ENCODE results near the gene USP40. TPM values are rescaled to one million over a fixed set of nuclear protein-coding genes. Genes with fewer than 3 reads are reported as not detected.

Gene USP40
- total RNA-seq, 4 donors from 2014 or later: 12.3 to 23.3 (median 20.1) TPM

DNA sequence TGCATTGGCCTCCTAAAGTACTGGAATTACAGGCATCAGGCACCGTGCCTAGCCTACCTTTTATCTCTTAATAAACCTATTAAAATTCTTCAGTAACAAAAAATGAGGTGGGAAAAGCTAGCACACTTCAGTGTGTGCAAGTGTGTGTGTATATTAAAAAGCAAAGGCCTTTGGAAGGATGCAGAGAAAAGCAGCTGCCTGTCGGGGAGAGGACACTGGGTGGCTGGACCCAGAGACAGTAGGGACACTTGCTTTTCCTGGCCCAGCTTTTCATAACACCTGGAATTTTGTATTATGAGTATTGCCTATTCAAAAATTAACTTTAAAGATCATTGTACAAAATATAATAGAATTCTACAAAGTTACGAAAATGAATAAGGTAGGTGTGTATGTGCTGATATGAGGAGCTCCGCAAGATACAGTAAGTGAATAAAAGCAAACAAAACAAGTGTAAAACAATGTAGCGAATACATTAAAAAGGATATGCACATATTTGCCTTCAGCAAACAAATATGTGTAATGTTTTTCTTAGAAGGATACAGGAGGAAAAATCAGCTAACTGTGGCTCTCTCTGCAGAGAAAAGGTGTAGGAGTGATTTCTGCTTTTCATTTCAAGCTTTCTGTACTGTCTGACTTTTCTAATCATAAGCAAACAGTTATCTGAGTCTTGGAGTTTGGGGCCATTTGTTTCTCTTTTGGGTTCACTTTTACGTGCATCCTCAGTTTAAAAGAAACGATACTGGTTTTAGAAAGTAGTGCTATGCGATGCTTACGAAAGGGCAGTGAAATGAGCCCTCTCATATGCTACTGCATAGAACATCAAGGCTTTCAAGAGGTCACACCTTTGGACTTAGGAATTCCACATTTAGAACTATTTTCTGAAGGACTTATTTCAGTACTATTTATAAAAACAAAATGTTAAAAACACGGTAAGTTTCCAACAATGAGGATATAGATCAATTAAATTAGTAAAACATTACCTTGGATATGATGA lies 70.8 kb downstream of the USP40 start:
- Histone ChIP-seq H3K4me3 (no peak overlapping the region), H3K9me3 (no peaks in the 10 kb centered on the region), H3K27ac (replicated peaks in 1 of 4) (no peak overlapping the region), H3K36me3 (peaks cover 39 to 85% (median 74%) of the 10 kb centered on the region in 4 donors), H3K27me3 (no peaks in the 10 kb centered on the region), H3K4me1 (no peaks in the 10 kb centered on the region)
- WGBS: 85% methylated on average over 10 of the region's 10 CpGs
- no peak for TF ChIP-seq POLR2A (IDR thresholded peaks at IDR 0.05; ENCODE audit: low read depth)
- TF ChIP-seq POLR2AphosphoS5 (IDR thresholded peaks at IDR 0.05): no peak
- TF ChIP-seq, protein P1, sequence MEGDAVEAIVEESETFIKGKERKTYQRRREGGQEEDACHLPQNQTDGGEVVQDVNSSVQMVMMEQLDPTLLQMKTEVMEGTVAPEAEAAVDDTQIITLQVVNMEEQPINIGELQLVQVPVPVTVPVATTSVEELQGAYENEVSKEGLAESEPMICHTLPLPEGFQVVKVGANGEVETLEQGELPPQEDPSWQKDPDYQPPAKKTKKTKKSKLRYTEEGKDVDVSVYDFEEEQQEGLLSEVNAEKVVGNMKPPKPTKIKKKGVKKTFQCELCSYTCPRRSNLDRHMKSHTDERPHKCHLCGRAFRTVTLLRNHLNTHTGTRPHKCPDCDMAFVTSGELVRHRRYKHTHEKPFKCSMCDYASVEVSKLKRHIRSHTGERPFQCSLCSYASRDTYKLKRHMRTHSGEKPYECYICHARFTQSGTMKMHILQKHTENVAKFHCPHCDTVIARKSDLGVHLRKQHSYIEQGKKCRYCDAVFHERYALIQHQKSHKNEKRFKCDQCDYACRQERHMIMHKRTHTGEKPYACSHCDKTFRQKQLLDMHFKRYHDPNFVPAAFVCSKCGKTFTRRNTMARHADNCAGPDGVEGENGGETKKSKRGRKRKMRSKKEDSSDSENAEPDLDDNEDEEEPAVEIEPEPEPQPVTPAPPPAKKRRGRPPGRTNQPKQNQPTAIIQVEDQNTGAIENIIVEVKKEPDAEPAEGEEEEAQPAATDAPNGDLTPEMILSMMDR (IDR thresholded peaks at IDR 0.05): no peak
- no peak for TF ChIP-seq EP300 (IDR thresholded peaks at IDR 0.05)
- DNase-seq (ENCODE audit: extremely low spot score): no peak
- intact Hi-C loops (cut with DNase I): no loop called here

DNA sequence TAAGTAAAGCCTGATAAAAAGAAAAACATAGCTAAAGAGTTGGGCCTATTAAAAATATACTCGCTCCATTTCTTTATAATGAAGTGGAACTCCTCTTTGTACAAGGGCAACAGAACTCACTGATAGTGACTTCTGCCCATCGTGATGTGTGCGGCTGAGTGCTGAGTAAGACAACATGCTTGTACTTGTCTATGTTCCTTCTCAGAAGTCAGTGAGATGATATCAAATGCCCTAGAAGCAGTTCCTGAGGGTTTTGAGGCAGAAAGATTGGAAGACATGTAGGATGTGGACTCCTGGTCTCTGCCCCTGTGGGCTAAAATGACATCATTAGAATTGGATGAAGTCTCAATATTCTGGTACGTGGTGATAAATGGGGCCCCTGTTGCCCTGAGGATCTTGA lies 73.8 kb downstream of the USP40 start:
- TF ChIP-seq POLR2AphosphoS5 (IDR thresholded peaks at IDR 0.05) (no peak), EP300 (IDR thresholded peaks at IDR 0.05) (no peak), POLR2A (IDR thresholded peaks at IDR 0.05; ENCODE audit: low read depth) (no peak)
- TF ChIP-seq, protein P1 (IDR thresholded peaks at IDR 0.05): no peak
- DNase-seq (ENCODE audit: extremely low spot score): no peak
- Histone ChIP-seq H3K27ac (replicated peaks in 1 of 4) (no peak overlapping the region), H3K4me1 (peaks cover 0 to 14% (median 11%) of the 10 kb centered on the region in 4 donors), H3K27me3 (no peaks in the 10 kb centered on the region), H3K4me3 (no peak overlapping the region), H3K36me3 (peaks cover 29 to 91% (median 75%) of the 10 kb centered on the region in 4 donors), H3K9me3 (no peaks in the 10 kb centered on the region)
- intact Hi-C loops (cut with DNase I): no loop called here
- 93% methylated on average over 4 of the region's 4 CpGs for WGBS

DNA sequence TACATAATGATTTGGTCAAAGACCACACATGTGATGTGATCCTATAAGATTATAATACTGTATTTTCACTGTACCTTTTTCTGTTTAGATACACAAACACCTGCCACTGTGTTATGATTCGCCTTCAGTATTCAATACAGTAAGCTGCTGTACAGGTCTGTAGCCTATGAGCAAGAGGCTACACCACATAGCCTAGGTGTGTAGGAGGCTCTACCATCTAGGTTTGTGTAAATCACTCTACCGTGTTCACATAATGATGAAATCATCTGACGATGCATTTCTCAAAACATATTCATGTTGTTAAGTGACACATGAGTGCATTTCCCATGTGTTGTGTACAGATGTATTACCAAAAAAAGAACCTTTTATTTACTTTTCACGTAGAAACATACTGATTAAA lies 74.5 kb downstream of the USP40 start:
- Histone ChIP-seq H3K4me3 (no peak overlapping the region), H3K27ac (replicated peaks in 1 of 4) (no peak overlapping the region), H3K36me3 (peaks cover 23 to 88% (median 69%) of the 10 kb centered on the region in 4 donors), H3K9me3 (no peaks in the 10 kb centered on the region), H3K4me1 (peaks cover 0 to 17% (median 14%) of the 10 kb centered on the region in 4 donors), H3K27me3 (no peaks in the 10 kb centered on the region)
- DNase-seq (ENCODE audit: extremely low spot score): no peak
- 94% methylated on average over 4 of the region's 4 CpGs for WGBS
- TF ChIP-seq, protein P1 (IDR thresholded peaks at IDR 0.05): no peak
- TF ChIP-seq EP300 (IDR thresholded peaks at IDR 0.05) (no peak), POLR2AphosphoS5 (IDR thresholded peaks at IDR 0.05) (no peak)
- intact Hi-C loops (cut with DNase I): no loop called here

DNA sequence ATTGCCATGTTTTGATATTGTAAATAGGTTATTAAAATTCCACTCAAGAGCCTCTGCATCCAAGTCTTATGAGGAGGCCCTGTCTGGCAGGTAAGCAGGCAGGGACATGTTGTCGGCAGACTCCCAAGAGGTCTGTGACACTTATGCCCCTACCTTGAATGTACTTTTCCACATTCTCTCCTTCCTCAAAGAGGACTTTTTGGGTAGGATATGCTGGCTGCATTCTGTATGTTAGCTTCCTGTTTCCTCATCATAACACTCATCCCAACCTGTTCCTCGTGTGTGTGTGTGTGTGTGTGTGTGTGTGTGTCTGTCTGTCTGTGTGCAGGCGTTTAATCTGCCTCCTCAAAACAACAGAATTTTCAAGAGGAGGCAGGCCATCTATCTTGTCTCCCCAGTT lies 75.3 kb downstream of the USP40 start:
- Histone ChIP-seq H3K4me1 (peaks cover 5 to 24% (median 19%) of the 10 kb centered on the region in 4 donors), H3K36me3 (peaks cover 20 to 88% (median 71%) of the 10 kb centered on the region in 4 donors), H3K27ac (replicated peaks in 1 of 4) (no peak overlapping the region), H3K27me3 (no peaks in the 10 kb centered on the region), H3K4me3 (no peak overlapping the region), H3K9me3 (no peaks in the 10 kb centered on the region)
- no peak for DNase-seq (ENCODE audit: extremely low spot score)
- TF ChIP-seq, protein P1 (IDR thresholded peaks at IDR 0.05): no peak
- TF ChIP-seq POLR2AphosphoS5 (IDR thresholded peaks at IDR 0.05) (no peak), POLR2A (IDR thresholded peaks at IDR 0.05; ENCODE audit: low read depth) (no peak), EP300 (IDR thresholded peaks at IDR 0.05) (no peak)
- intact Hi-C loops (cut with DNase I): no loop called here
- WGBS: 87% methylated on average over 3 of the region's 3 CpGs

All from esophagus muscularis mucosa (tissue), 4 donors.